HG03060 (cell line): ENCODE data around the gene SH3D21.

ENCODE experiments used
- ATAC-seq: cut with Tn5 transposase; IDR thresholded peaks from one replicate; pipeline ENCODE4 v1.9.1; 2021; ENCODE audit warnings: low read depth, moderate number of reproducible peaks; ENCODE audit not compliant: unreplicated experiment

SH3D21 gene

DNA sequence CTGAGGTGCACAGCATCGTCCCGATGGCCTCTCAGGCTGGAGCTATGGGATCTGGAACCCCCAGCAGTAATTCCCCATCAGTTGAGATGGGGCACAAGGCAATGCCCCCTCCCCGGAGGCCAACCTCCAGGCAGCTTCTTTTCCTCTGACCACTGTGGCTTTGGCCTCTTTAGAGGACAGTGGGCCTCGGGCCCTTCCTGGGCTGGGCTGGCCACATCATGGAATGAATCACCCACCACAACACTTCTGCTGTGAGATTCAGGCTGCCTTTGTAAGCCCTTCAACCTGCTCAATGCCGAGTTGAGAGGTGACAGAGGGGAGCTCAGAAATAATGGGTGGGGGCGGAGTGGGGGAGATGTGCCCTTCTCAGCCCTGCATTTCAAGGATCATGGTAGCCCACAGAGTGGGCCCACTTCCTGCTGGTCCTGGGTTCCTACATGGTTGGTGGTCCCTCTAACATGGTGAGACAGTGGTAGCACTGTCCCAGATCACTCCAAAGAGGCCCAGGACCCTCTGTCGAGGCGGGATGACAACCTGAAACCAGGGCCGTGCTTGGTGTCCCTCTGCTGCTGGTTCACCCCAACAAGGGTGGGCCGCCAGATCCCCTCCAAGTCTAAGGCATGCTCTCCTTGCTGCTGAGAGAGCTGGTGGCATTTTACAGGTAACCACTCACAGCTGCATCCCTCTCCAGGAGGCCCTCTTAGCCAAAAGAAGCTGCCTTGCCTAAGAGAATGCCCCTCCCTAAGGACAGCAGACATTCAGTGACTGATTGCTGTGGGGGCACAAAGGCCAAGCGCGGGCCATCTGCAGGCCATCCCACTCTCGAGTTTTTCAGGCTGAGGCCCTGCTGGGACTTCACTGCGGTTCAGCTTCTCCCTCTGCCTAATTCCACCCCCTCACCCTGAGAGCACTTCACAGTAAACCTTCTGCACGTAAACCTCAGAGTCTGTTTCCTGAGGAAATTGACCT, 47.0 kb downstream of the SH3D21 start:
- ATAC-seq = no peak

- no peak for ATAC-seq
Observed at GRCh38 chr1:36354486-36354885, 48.3 kb downstream of the SH3D21 start.

- ATAC-seq = no peak
Observed at GRCh38 chr1:36355811-36356210, 49.6 kb downstream of the SH3D21 start.

- ATAC-seq = no peak
Observed at GRCh38 chr1:36358514-36359084, 52.4 kb downstream of the SH3D21 start.

DNA sequence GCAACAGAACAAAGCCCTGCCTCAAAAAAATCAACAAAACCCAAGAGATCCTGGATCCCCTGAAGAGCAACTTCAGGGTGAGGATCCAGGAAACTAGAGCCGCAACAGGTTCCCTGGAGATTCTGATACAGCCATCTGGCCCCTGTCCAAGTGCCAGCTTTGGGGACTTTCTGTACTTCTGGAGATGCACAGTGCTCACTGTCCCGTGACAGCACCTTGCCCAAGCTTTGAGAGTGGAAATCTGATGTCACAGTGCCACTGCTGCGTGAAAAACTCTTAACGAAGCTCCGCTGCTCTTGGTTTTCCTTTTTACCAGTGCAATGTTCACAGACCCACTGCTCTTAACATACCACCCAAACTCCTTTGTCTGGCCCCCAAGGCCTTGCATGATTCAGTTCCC, 53.2 kb downstream of the SH3D21 start:
- no peak for ATAC-seq

DNA sequence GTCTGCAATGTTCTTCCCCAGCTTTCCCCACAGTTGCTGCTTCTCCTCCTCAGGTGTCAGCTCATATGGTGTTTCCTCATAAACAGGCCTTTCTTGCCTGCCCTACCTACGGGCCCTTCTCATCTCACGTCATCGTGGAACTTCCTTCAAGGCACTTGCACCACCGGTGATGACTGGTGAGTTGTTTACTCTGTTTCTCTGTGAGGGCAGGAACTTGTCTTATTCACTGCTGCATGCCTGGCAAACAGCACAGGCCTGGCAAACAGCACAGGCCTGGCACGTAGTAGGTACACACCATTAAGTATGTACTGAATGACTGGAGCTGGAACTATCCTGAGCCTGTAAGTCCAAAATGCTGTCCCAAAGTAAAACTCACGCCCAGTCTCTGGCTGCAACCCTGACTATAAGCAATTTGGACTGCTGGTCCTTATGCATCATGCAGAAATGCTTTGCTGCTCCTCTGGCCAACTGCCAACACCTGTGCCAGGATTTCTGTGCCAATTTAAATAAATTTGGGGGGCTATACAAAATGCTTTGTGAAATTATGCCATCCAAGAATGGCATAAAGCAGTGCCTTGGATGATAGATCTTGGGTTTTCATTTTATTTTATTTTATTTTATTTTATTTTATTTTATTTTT, 53.9 kb downstream of the SH3D21 start:
- no peak for ATAC-seq

- no peak for ATAC-seq
Observed at GRCh38 chr1:36365381-36365780, 59.2 kb downstream of the SH3D21 start.

- ATAC-seq = no peak
Observed at GRCh38 chr1:36366091-36366661, 60.0 kb downstream of the SH3D21 start.

DNA sequence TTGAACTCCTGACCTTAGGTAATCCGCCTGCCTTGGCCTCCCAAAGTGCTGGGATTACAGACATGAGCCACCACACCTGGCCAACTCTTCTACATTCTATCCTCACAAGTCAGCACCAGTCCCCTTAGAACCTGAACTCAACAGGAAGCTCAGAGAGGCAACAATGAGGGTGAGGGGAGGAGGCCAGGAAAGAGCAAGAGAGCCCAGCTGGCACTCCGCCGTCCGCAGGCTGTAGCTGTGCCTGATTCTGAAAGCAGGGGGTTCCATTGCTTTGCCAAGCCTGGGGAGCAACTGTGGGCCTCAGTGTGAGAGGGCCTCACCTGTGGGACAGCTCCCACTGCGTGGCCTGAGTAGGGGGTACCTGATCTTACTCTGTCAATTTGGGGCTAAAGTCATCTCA, 60.9 kb downstream of the SH3D21 start:
- no peak for ATAC-seq

GRCh38 chr1:36367798-36368197, 61.6 kb downstream of the SH3D21 start:
- no peak for ATAC-seq

DNA sequence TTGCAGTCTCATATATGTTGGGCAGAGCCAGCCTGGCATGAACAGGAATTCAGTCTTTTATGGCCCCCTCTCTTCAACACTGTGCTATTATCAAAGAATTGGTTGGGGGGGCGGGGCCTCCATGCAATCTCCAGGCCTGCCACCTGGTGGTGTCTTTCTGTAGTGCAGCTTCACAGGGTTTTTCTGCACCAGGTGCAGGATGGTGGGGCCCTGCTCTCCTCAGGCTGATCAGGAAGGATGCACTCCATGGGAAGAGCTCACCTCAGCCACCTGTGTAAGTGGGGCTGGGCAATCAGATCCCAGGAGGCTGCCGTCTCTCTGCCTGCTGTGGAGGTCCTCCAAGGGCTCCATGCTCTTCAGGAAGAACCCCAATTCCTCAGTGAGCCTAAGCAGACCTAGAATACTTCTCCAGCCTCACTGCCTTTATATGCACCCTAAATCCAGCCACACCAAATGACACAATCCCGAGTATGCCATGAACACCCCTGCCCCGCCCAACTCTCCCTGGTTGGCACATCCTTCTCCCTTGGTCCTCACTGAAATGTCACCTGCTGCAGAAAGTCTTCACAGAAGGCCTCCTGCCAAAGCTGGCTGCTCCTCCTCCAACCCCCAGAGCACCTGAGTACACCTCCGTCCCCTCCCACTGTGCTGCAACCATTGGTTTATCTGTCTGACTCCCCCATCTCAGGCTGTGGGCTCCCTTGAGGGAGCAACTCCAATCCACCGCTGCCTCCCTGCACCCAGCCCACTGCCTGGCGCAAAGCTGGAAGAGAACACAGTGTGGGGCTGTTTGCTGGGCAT, 63.1 kb downstream of the SH3D21 start:
- no peak for ATAC-seq
